BJ (cell line): ENCODE measurements around the gene KRTCAP3. TPM values are rescaled to one million over a fixed set of nuclear protein-coding genes. Genes with fewer than 3 reads are reported as not detected.
"Not testable (repeated sequence)": the region's sequence is repeated elsewhere in the genome, so short reads cannot be mapped to it uniquely, and the experiment has no call there.

ENCODE experiments used
- CTCF ChIA-PET: fragments of 350-600 bp; formaldehyde crosslinking; extraction: SDS; loops from one replicate; lab custom pipeline; 2021; ENCODE audit warnings: antibody characterized with exemption, inconsistent platforms; lab: Yijun Ruan, JAX
- POLR2A ChIA-PET: fragments of 300-600 bp; sonication (Branson Sonifier 250); formaldehyde crosslinking; extraction: SDS; loops from one replicate; lab custom pipeline; 2021; ENCODE audit warnings: antibody characterized with exemption; lab: Charles Lee
- DNase-seq: peaks from one replicate; pipeline ENCODE4 v3.0.0-alpha.2; 2011; ENCODE audit warnings: low read depth
- H3K27me3 ChIP-seq: 2 replicates; pipeline ENCODE4 v1.6.0; 2011; ENCODE audit warnings: low read length; ENCODE audit not compliant: control insufficient read depth, insufficient read depth
- H3K36me3 ChIP-seq: 2 replicates; pipeline ENCODE4 v1.5.1; 2011; ENCODE audit warnings: low read length; ENCODE audit not compliant: control insufficient read depth, insufficient read depth
- H3K4me3 ChIP-seq: 2 replicates; pipeline ENCODE4 v1.5.1; 2011; ENCODE audit warnings: low read depth, mild to moderate bottlenecking, control low read depth, low read length
- polyA plus RNA-seq: library from polyadenylated mRNA; depleted of rRNA; stranded (reverse); fragments of >200 nt; gene quantifications from 2 replicates; pipeline ENCODE4 v1.2.3, GENCODE V29; 2011
- TF ChIP-seq, protein P1 (sequence below): IDR thresholded peaks from 2 replicates; pipeline ENCODE4 v1.5.1; 2011; ENCODE audit warnings: low read depth, mild to moderate bottlenecking, control low read depth, inconsistent platforms, low read length, moderate library complexity; ENCODE audit not compliant: insufficient read depth

Gene KRTCAP3
- polyA plus RNA-seq, 1 experiment: 0.47 TPM

DNA sequence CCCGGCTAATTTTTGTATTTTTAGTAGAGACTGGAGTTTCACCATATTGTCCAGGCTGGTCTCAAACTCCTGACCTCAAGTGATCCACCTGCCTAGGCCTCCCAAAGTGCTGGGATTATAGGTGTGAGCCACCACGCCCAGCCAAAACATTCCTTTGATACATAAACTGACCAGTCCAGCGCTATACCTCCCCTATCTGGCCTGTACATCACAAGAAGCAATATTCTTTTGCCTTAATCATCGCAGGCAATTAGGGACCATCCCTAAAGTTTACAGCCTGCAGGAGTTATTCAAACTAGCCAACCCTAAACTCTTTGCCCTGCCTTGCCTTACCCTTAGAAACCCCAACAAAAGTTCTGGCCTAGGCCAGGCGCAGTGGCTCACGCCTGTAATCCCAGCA, 26.0 kb upstream of the KRTCAP3 start:
- TF ChIP-seq, protein P1, sequence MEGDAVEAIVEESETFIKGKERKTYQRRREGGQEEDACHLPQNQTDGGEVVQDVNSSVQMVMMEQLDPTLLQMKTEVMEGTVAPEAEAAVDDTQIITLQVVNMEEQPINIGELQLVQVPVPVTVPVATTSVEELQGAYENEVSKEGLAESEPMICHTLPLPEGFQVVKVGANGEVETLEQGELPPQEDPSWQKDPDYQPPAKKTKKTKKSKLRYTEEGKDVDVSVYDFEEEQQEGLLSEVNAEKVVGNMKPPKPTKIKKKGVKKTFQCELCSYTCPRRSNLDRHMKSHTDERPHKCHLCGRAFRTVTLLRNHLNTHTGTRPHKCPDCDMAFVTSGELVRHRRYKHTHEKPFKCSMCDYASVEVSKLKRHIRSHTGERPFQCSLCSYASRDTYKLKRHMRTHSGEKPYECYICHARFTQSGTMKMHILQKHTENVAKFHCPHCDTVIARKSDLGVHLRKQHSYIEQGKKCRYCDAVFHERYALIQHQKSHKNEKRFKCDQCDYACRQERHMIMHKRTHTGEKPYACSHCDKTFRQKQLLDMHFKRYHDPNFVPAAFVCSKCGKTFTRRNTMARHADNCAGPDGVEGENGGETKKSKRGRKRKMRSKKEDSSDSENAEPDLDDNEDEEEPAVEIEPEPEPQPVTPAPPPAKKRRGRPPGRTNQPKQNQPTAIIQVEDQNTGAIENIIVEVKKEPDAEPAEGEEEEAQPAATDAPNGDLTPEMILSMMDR: no peak
- no peak for DNase-seq
- Histone ChIP-seq H3K36me3 (no peaks in the 10 kb centered on the region), H3K27me3 (no peaks in the 10 kb centered on the region), H3K4me3 (no peak overlapping the region)
- ChIA-PET POLR2A (no interaction called here), CTCF (no interaction called here)

DNA sequence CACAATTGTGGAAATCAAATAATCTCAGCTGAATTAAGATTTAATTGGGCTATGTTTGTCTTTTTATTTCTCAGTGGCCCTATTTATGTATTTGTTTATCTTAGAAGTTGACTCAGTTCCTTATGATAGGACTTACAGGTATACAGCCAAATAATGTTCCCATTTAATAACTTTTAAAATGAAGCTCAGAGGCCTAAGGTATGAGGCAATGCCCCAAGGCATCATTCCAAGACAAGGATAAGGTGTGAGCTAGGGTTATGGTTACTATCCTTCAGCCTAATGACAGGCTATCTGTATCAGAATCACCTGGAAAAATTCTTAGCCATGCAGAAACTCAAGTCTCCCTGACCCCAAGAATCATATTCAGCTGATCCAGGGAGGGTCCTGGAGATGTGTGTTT, 21.2 kb upstream of the KRTCAP3 start:
- TF ChIP-seq, protein P1: no peak
- Histone ChIP-seq H3K27me3 (no peaks in the 10 kb centered on the region), H3K36me3 (no peaks in the 10 kb centered on the region), H3K4me3 (no peak overlapping the region)
- CTCF ChIA-PET: interaction anchor here (1.1 to 1.4 kb wide), 2 partner anchors 10 to 13 kb away, joined by 3 read pairs; no protein-coding TSS in a partner anchor
- no peak for DNase-seq
- POLR2A ChIA-PET: no interaction called here

DNA sequence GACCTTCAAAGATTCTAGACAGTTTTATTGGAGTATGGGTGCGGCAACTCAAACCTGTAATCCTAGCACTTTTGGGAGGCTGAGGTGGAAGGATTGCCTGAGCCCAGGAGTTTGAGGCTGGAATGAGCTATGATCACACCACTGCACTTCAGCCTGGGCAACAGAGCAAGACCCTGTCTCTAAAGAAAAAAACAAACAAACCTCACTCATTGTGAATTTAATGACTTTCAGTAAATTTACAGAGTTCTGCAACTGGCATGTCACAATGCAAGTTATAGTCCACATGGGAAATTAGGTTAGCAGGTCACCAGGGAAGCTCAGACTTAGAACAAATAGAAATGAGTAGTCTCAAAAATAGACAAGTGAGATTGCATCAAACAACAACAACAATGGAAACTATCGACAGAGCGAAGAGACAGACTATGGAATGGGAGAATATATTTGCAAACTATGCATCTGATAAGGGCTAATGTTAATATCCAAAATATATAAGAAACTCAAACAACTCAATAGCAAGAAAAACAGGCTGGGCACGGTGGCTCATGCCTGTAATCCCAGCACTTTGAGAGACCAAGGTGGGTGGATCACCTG, 20.4 kb upstream of the KRTCAP3 start:
- POLR2A ChIA-PET: no interaction called here
- TF ChIP-seq, protein P1: no peak
- CTCF ChIA-PET: interaction anchor here (1.1 to 1.4 kb wide), 2 partner anchors 11 to 14 kb away, joined by 3 read pairs; no protein-coding TSS in a partner anchor
- Histone ChIP-seq H3K27me3 (no peaks in the 10 kb centered on the region), H3K4me3 (no peak overlapping the region), H3K36me3 (no peaks in the 10 kb centered on the region)
- no peak for DNase-seq

DNA sequence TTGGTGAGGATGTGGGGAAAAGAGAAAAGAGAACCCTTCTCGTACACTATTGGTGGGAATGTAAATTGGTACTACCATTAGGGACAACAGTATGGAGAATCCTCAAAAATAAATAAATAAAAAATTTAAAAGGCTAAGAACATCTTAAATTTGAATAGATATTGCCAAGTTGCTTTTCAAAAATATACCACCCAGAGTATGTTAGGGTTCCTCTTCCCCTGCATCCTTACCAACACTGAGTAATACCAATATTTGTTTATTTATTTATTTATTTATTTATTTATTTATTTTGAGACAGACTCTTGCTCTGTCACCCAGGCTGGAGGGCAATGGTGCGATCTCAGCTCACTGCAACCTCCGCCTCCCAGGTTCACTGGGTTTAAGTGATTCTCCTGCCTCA, 19.2 kb upstream of the KRTCAP3 start:
- no peak for DNase-seq
- H3K27me3 ChIP-seq: no peaks in the 10 kb centered on the region
- TF ChIP-seq, protein P1: no peak
- no peak overlapping the region for H3K4me3 ChIP-seq
- CTCF ChIA-PET: interaction anchor here (1.2 kb wide), 2 partner anchors 13 to 15 kb away, joined by 3 read pairs; partner anchors contain the start of gene PPM1G
- no peaks in the 10 kb centered on the region for H3K36me3 ChIP-seq
- POLR2A ChIA-PET: no interaction called here

DNA sequence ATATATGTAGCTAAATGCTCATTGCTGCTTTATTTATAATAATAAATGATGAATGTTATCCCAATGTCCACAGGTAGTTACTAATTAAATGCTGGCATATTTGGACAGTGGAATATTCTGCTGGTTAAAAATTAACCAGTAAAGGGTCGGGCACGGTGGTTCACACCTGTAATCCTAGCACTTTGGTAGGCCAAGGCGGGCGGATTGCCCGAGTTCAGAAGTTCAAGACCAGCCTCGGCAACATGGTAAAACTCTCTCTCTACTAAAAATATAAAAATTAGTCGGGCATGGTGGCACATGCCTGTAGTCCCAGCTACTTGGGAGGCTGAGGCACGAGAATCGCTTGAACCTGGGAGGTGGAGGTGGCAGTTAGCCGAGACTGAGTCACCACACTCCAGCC, 17.1 kb upstream of the KRTCAP3 start:
- H3K4me3 ChIP-seq, H3K36me3 ChIP-seq, CTCF ChIA-PET, POLR2A ChIA-PET, DNase-seq, H3K27me3 ChIP-seq: not testable (repeated sequence)

DNA sequence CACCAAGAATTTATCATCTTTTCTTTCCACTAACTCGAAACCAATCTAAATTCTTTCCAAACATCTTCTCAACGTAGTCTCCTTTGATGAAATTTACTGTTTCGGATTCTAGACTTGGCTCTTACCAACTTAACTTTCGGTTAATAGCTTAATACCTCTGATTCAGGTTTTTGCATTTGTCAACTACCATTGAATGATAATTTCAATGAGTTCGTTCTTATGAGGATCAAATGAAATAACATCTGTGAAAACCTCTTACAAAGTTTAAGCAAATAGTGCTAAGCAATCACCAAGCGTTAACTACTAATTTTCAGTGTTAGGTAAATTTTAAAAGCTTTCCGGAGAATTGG, 14.3 kb upstream of the KRTCAP3 start:
- TF ChIP-seq, protein P1: no peak
- Histone ChIP-seq H3K4me3 (peak overlapping the region; percentile 97), H3K27me3 (no peaks in the 10 kb centered on the region), H3K36me3 (no peaks in the 10 kb centered on the region)
- DNase-seq: no peak
- POLR2A ChIA-PET: interaction anchor here (0.6 kb wide), 1 partner anchor 74 kb away, joined by 4 read pairs; no protein-coding TSS in a partner anchor
- CTCF ChIA-PET: interaction anchor here (0.9 to 1.9 kb wide), 2 partner anchors 11 to 21 kb away, joined by 4 to 7 read pairs; no protein-coding TSS in a partner anchor
